ENCODE measurements around the gene PCP2. TPM values are rescaled to one million over a fixed set of nuclear protein-coding genes. Genes with fewer than 3 reads are reported as not detected.

The PCP2 gene
- total RNA-seq, 1 donor = not detected

DNA sequence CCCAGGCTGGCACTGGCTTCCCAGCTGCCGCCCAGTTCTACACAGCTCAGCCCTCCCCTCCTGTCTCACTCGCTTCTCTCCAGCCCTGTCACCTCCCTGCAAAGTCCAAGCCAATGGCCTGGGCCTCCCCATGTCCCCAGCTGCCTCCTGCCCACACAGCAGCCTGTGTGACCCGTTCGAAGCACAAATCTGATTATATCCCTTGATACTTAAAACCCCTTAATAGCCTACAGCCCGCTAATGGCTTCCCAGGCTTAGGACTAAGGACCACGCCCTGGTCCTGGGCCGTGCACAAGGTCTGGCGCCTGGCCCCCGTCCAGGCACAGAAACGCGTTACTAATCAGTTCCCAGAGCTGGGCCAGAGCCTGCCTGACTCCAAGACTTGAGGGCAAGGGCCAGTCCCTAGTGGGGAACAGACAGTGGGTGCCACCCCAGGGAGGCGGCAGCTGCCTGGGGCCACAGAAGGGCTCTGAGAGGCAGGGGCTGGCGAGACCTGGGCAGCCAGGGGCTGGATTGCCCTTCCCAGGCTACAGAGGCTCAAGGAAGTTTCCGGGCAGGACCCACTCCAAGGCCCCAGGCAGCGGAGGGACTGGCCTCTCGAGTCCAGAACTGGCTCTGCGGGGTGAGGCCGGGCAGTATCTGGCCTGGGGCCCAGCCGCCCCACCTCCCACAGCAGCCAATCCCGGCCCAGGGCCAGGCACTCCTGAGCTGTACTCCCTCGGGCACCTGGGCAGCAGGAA is 14.6 kb downstream of the PCP2 start:
- Histone ChIP-seq H3K27me3 (ENCODE audit: insufficient read depth, low read length) (no peaks in the 10 kb centered on the region), H3K4me1 (ENCODE audit: insufficient read depth, low read length) (no peaks in the 10 kb centered on the region), H3K4me3 (ENCODE audit: insufficient read depth, low read length) (no peak overlapping the region), H3K9me3 (ENCODE audit: low read depth, low read length) (no peaks in the 10 kb centered on the region), H3K27ac (ENCODE audit: low read depth, low read length) (no peak overlapping the region), H3K79me2 (ENCODE audit: insufficient read depth, low read length) (no peaks in the 10 kb centered on the region), H4K20me1 (ENCODE audit: insufficient read depth, low read length) (peaks cover 5% of the 10 kb centered on the region), H3K36me3 (ENCODE audit: insufficient read depth, low read length) (peaks cover 19% of the 10 kb centered on the region), H2AFZ (ENCODE audit: low read length) (no peak overlapping the region), H3K4me2 (ENCODE audit: insufficient read depth, low read length) (no peak overlapping the region)
- DNase-seq (ENCODE audit: insufficient read length, low spot score, missing footprints) = no peak
- TF ChIP-seq, protein P1, sequence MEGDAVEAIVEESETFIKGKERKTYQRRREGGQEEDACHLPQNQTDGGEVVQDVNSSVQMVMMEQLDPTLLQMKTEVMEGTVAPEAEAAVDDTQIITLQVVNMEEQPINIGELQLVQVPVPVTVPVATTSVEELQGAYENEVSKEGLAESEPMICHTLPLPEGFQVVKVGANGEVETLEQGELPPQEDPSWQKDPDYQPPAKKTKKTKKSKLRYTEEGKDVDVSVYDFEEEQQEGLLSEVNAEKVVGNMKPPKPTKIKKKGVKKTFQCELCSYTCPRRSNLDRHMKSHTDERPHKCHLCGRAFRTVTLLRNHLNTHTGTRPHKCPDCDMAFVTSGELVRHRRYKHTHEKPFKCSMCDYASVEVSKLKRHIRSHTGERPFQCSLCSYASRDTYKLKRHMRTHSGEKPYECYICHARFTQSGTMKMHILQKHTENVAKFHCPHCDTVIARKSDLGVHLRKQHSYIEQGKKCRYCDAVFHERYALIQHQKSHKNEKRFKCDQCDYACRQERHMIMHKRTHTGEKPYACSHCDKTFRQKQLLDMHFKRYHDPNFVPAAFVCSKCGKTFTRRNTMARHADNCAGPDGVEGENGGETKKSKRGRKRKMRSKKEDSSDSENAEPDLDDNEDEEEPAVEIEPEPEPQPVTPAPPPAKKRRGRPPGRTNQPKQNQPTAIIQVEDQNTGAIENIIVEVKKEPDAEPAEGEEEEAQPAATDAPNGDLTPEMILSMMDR (IDR thresholded peaks at IDR 0.05; ENCODE audit: extremely low read depth, low read depth, low read length) = no peak

- no peak for DNase-seq (ENCODE audit: insufficient read length, low spot score, missing footprints)
- H3K4me1 ChIP-seq (ENCODE audit: insufficient read depth, low read length) = no peaks in the 10 kb centered on the region
- H2AFZ ChIP-seq (ENCODE audit: low read length) = no peak overlapping the region
- H3K27me3 ChIP-seq (ENCODE audit: insufficient read depth, low read length) = no peaks in the 10 kb centered on the region
- TF ChIP-seq, protein P1 (IDR thresholded peaks at IDR 0.05; ENCODE audit: extremely low read depth, low read depth, low read length) = no peak
- peaks cover 19% of the 10 kb centered on the region for H3K36me3 ChIP-seq (ENCODE audit: insufficient read depth, low read length)
- H3K79me2 ChIP-seq (ENCODE audit: insufficient read depth, low read length) = no peaks in the 10 kb centered on the region
- H3K9me3 ChIP-seq (ENCODE audit: low read depth, low read length) = no peaks in the 10 kb centered on the region
- no peak overlapping the region for H3K4me2 ChIP-seq (ENCODE audit: insufficient read depth, low read length)
- H3K4me3 ChIP-seq (ENCODE audit: insufficient read depth, low read length) = no peak overlapping the region
- no peak overlapping the region for H3K27ac ChIP-seq (ENCODE audit: low read depth, low read length)
- peaks cover 5% of the 10 kb centered on the region for H4K20me1 ChIP-seq (ENCODE audit: insufficient read depth, low read length)
Measured at GRCh38 chr19:7618348-7618747, 15.2 kb downstream of the PCP2 start.

DNA sequence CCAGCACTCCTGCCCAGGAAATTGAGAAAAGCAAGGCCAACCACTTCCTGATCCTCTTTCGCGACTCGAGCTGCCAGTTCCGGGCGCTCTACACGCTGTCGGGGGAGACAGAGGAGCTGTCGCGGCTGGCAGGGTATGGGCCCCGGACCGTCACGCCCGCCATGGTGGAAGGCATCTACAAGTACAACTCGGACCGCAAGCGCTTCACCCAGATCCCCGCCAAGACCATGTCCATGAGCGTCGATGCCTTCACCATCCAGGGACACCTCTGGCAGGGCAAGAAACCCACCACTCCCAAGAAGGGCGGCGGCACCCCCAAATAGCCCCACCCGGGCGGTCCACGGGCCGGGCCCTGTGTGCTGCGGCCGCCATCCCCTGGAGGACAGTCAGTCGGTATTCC is 15.8 kb downstream of the PCP2 start:
- Histone ChIP-seq H3K27ac (ENCODE audit: low read depth, low read length) (no peak overlapping the region), H3K4me1 (ENCODE audit: insufficient read depth, low read length) (no peaks in the 10 kb centered on the region), H3K4me3 (ENCODE audit: insufficient read depth, low read length) (no peak overlapping the region), H3K36me3 (ENCODE audit: insufficient read depth, low read length) (peaks cover 14% of the 10 kb centered on the region), H4K20me1 (ENCODE audit: insufficient read depth, low read length) (peaks cover 5% of the 10 kb centered on the region), H3K4me2 (ENCODE audit: insufficient read depth, low read length) (no peak overlapping the region), H2AFZ (ENCODE audit: low read length) (no peak overlapping the region), H3K27me3 (ENCODE audit: insufficient read depth, low read length) (no peaks in the 10 kb centered on the region), H3K79me2 (ENCODE audit: insufficient read depth, low read length) (no peaks in the 10 kb centered on the region), H3K9me3 (ENCODE audit: low read depth, low read length) (no peaks in the 10 kb centered on the region)
- DNase-seq (ENCODE audit: insufficient read length, low spot score, missing footprints) = no peak
- TF ChIP-seq, protein P1 (IDR thresholded peaks at IDR 0.05; ENCODE audit: extremely low read depth, low read depth, low read length) = no peak

- peaks cover 5% of the 10 kb centered on the region for H4K20me1 ChIP-seq (ENCODE audit: insufficient read depth, low read length)
- no peak overlapping the region for H3K27ac ChIP-seq (ENCODE audit: low read depth, low read length)
- H3K4me3 ChIP-seq (ENCODE audit: insufficient read depth, low read length) = no peak overlapping the region
- no peak for DNase-seq (ENCODE audit: insufficient read length, low spot score, missing footprints)
- H2AFZ ChIP-seq (ENCODE audit: low read length) = no peak overlapping the region
- TF ChIP-seq, protein P1 (IDR thresholded peaks at IDR 0.05; ENCODE audit: extremely low read depth, low read depth, low read length) = no peak
- H3K36me3 ChIP-seq (ENCODE audit: insufficient read depth, low read length) = peaks cover 9% of the 10 kb centered on the region
- no peak overlapping the region for H3K4me2 ChIP-seq (ENCODE audit: insufficient read depth, low read length)
- H3K79me2 ChIP-seq (ENCODE audit: insufficient read depth, low read length) = no peaks in the 10 kb centered on the region
- H3K4me1 ChIP-seq (ENCODE audit: insufficient read depth, low read length) = no peaks in the 10 kb centered on the region
- no peaks in the 10 kb centered on the region for H3K27me3 ChIP-seq (ENCODE audit: insufficient read depth, low read length)
- no peaks in the 10 kb centered on the region for H3K9me3 ChIP-seq (ENCODE audit: low read depth, low read length)
Measured at GRCh38 chr19:7617172-7617571, 16.3 kb downstream of the PCP2 start.

Data from osteoblast (primary cell).